Measurements from ENCODE around the gene BPIFB6. TPM values are rescaled to one million over a fixed set of nuclear protein-coding genes. Genes with fewer than 3 reads are reported as not detected.

The BPIFB6 gene
- total and polyA plus RNA-seq, 2 of the 4 experiments (the other 2 are of a cell fraction), result not detected

Other genes with a start within 250 kb of the BPIFB6 start
- gene MAPRE1, start 211.7 kb upstream of the BPIFB6 start, total RNA-seq (2012; rRNA removed), result 82.6 and 205 TPM in 2 replicates
- gene MAPRE1, start 211.7 kb upstream of the BPIFB6 start, polyA plus RNA-seq (2012; rRNA removed), result 87.8 and 107 TPM in 2 replicates
- gene EFCAB8, start 172.7 kb upstream of the BPIFB6 start, total RNA-seq (2012; rRNA removed), result not detected in 2 replicates
- gene EFCAB8, start 172.7 kb upstream of the BPIFB6 start, polyA plus RNA-seq (2012; rRNA removed), result 0.03 TPM in 1 of 2 replicates, not detected in the other
- not detected in 2 replicates for gene SUN5, start 27.2 kb upstream of the BPIFB6 start, total RNA-seq (2012; rRNA removed)
- not detected in 2 replicates for gene SUN5, start 27.2 kb upstream of the BPIFB6 start, polyA plus RNA-seq (2012; rRNA removed)
- gene BPIFB2, start 23.9 kb upstream of the BPIFB6 start, total RNA-seq (2012; rRNA removed), result not detected in 2 replicates
- not detected in 2 replicates for gene BPIFB2, start 23.9 kb upstream of the BPIFB6 start, polyA plus RNA-seq (2012; rRNA removed)
- gene BPIFB3, start 22.3 kb downstream of the BPIFB6 start, total RNA-seq (2012; rRNA removed), result not detected in 2 replicates
- not detected in 2 replicates for gene BPIFB3, start 22.3 kb downstream of the BPIFB6 start, polyA plus RNA-seq (2012; rRNA removed)
- gene BPIFB4, start 48.0 kb downstream of the BPIFB6 start, total RNA-seq (2012; rRNA removed), result not detected in 2 replicates
- gene BPIFB4, start 48.0 kb downstream of the BPIFB6 start, polyA plus RNA-seq (2012; rRNA removed), result not detected in 2 replicates
- not detected in 2 replicates for gene BPIFA2, start 136.5 kb downstream of the BPIFB6 start, total RNA-seq (2012; rRNA removed)
- gene BPIFA2, start 136.5 kb downstream of the BPIFB6 start, polyA plus RNA-seq (2012; rRNA removed), result not detected in 2 replicates
- not detected in 2 replicates for gene BPIFA3, start 185.7 kb downstream of the BPIFB6 start, total RNA-seq (2012; rRNA removed)
- gene BPIFA3, start 185.7 kb downstream of the BPIFB6 start, polyA plus RNA-seq (2012; rRNA removed), result not detected in 2 replicates
- gene BPIFA1, start 204.3 kb downstream of the BPIFB6 start, total RNA-seq (2012; rRNA removed), result not detected in 2 replicates
- not detected in 2 replicates for gene BPIFA1, start 204.3 kb downstream of the BPIFB6 start, polyA plus RNA-seq (2012; rRNA removed)

All from IMR-90 (cell line).